HG03103 (cell line): ENCODE measurements around the gene ZC3H18.
"Not testable (repeated sequence)": the region's sequence is repeated elsewhere in the genome, so short reads cannot be mapped to it uniquely, and the experiment has no call there.

Experiments
- ATAC-seq: cut with Tn5 transposase; IDR thresholded peaks from one replicate; pipeline ENCODE4 v1.9.1; 2021; ENCODE audit warnings: low read depth; ENCODE audit not compliant: unreplicated experiment

The ZC3H18 gene

GRCh38 chr16:88667461-88667860, 97.3 kb downstream of the ZC3H18 start:
- no peak for ATAC-seq

GRCh38 chr16:88669493-88669892, 99.3 kb downstream of the ZC3H18 start:
- not testable (repeated sequence) for ATAC-seq

DNA sequence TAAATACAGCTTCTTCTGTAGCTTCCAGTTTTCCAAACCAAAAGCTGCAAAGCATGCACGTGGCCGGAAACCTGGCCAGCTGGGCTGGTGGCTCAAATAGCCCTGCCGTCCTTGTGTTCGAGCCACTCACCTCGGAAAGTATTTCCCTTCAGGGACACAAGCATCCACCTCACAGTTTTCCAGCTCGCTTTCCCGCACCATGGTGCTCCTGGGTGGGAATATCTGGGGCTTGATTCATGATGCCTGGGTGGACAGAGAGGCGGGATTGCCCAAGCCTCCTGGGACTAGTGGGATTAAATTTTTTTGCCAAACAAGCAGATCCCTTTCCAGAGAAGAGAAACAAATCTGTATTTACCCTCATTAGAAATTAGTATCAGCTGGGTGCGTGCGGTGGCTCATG, 99.8 kb downstream of the ZC3H18 start:
- no peak for ATAC-seq

GRCh38 chr16:88671806-88672205, 101.6 kb downstream of the ZC3H18 start:
- no peak for ATAC-seq

- no peak for ATAC-seq
Measured at GRCh38 chr16:88672776-88673175, 102.6 kb downstream of the ZC3H18 start.

- no peak for ATAC-seq
Measured at GRCh38 chr16:88673716-88674379, 103.6 kb downstream of the ZC3H18 start.

- ATAC-seq = no peak
Measured at GRCh38 chr16:88676502-88677242, 106.5 kb downstream of the ZC3H18 start.

DNA sequence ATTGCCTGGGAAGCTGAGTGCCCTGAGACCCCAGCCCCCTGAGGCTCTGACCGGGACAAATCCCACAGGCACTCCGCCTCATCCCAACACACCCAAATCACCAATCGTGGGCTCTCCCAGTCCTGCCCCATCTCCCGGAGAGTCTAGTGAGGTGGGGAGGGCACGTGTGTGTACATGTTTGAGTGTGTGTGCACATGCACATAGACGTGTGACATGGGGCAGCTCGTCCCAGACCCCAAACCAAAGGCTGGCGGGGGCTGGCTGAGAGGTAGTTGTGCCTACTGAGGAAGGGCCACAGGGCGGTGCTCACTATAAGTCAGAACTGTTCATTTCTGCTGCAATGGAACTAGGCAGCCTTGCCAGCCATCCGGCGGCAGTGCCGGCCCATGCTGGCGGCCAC, 107.5 kb downstream of the ZC3H18 start:
- no peak for ATAC-seq

- ATAC-seq = no peak
Measured at GRCh38 chr16:88678224-88678979, 108.2 kb downstream of the ZC3H18 start.

GRCh38 chr16:88680554-88681083, 110.4 kb downstream of the ZC3H18 start:
- ATAC-seq = no peak

GRCh38 chr16:88681084-88681680, 111.0 kb downstream of the ZC3H18 start:
- peak; percentile 6 for ATAC-seq
